Measurements from ENCODE around the gene BFSP1.

DNA sequence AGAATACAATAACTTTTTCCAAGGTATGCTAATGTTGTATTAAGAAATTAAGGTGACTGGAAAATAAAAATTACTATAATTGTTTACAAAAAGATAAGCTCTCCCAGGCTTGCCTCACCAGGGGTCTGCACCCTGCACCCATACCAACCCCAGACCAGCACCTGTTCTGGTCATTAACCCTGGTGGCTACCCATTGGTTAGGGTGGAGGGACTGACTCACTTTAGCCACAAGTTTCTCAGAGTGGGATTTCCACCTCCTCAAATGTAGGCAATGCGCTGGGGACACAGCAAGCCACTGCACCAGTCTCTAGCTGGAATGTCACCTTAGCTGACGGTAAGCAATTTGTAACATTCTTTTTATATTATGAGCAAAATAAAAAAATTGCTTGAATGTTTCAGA is 83.1 kb downstream of the BFSP1 start:
- no peak for TF ChIP-seq POLR2A (IDR thresholded peaks at IDR 0.05)
- TF ChIP-seq, protein P1, sequence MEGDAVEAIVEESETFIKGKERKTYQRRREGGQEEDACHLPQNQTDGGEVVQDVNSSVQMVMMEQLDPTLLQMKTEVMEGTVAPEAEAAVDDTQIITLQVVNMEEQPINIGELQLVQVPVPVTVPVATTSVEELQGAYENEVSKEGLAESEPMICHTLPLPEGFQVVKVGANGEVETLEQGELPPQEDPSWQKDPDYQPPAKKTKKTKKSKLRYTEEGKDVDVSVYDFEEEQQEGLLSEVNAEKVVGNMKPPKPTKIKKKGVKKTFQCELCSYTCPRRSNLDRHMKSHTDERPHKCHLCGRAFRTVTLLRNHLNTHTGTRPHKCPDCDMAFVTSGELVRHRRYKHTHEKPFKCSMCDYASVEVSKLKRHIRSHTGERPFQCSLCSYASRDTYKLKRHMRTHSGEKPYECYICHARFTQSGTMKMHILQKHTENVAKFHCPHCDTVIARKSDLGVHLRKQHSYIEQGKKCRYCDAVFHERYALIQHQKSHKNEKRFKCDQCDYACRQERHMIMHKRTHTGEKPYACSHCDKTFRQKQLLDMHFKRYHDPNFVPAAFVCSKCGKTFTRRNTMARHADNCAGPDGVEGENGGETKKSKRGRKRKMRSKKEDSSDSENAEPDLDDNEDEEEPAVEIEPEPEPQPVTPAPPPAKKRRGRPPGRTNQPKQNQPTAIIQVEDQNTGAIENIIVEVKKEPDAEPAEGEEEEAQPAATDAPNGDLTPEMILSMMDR (IDR thresholded peaks at IDR 0.05): no peak
